Measurements from ENCODE around the gene TRIM9.

The TRIM9 gene

DNA sequence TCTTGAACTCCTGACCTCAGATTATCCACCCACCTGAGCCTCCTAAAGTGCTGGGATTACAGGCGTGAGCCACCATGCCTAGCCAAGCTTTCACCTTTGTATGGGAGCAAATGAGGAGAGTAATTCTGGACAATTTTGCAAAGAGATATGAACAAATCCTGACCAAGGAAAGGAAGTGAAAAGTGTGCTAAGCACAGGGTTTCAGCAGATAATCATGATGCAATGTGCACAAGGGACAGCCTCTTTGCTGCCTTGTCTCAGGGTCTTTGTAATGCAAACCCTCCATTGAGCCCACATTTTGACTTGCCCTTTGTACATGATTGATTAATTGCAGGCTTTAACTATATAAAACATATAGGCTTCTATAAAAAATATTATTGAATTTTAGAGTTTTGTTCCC, 141.4 kb downstream of the TRIM9 start:
- H3K27ac ChIP-seq: no peak overlapping the region
- TF ChIP-seq, protein P1, sequence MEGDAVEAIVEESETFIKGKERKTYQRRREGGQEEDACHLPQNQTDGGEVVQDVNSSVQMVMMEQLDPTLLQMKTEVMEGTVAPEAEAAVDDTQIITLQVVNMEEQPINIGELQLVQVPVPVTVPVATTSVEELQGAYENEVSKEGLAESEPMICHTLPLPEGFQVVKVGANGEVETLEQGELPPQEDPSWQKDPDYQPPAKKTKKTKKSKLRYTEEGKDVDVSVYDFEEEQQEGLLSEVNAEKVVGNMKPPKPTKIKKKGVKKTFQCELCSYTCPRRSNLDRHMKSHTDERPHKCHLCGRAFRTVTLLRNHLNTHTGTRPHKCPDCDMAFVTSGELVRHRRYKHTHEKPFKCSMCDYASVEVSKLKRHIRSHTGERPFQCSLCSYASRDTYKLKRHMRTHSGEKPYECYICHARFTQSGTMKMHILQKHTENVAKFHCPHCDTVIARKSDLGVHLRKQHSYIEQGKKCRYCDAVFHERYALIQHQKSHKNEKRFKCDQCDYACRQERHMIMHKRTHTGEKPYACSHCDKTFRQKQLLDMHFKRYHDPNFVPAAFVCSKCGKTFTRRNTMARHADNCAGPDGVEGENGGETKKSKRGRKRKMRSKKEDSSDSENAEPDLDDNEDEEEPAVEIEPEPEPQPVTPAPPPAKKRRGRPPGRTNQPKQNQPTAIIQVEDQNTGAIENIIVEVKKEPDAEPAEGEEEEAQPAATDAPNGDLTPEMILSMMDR (conservative IDR thresholded peaks at IDR 0.05): no peak
- no peak for TF ChIP-seq ZFX (IDR thresholded peaks at IDR 0.05)

DNA sequence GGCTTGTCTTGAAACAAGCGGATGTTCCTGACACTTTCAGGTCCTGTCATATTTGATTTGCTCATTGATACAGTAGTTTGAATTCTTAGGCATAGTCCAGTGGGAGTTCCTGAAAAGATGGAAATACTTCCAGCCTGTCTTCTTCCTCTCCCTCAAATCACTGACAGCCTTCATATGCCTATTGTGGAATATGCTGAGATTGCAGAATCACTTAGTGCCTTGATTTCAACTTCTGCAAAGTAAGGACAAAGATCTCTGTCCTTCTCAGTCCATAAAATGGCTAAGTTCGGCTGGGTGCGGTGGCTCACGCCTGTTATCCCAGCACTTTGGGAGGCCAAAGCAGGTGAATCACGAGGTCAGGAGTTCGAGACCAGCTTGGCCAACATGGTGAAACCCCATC, 143.9 kb downstream of the TRIM9 start:
- no peak for TF ChIP-seq ZFX (IDR thresholded peaks at IDR 0.05)
- TF ChIP-seq, protein P1 (conservative IDR thresholded peaks at IDR 0.05): no peak
- H3K27ac ChIP-seq: no peak overlapping the region

DNA sequence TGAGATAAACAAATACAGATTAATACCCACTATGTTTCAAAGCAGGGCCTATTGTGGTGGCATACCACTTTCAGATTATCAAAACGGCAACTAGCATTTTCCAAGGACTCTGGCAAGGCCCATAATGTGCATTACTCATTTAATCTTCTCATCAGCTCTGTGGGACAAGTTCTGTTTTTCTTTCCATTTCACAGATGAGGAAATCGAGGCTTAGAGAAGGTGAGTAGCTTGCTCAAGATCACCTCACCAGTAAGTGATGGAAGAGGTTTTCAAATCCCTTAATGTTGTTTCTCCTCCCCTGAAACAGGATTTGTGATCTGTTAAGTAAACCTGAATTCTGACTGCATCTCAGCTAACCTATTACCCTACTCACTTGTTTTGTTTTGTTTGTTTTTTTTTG, 146.7 kb downstream of the TRIM9 start:
- no peak overlapping the region for H3K27ac ChIP-seq
- TF ChIP-seq, protein P1 (conservative IDR thresholded peaks at IDR 0.05): no peak
- TF ChIP-seq ZFX (IDR thresholded peaks at IDR 0.05): no peak

DNA sequence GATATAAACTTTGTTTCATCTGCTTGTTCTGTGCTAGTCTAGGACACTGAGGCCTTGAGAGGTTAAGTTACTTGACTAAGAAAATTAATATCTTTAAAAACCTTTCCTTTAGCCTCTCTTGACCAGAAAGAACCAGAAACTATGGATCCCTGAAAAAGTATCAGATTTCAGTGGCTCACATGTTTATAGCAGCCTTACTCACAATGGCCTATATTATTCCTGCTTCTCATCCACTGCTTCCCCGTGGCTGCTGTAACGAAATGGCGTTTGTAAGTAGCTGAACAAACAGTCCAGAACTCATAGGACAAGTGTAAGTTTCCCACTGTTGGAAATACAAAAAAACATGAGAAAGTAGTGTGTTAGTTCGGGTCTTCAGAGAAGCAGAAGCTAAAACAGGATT, 147.5 kb downstream of the TRIM9 start:
- no peak overlapping the region for H3K27ac ChIP-seq

DNA sequence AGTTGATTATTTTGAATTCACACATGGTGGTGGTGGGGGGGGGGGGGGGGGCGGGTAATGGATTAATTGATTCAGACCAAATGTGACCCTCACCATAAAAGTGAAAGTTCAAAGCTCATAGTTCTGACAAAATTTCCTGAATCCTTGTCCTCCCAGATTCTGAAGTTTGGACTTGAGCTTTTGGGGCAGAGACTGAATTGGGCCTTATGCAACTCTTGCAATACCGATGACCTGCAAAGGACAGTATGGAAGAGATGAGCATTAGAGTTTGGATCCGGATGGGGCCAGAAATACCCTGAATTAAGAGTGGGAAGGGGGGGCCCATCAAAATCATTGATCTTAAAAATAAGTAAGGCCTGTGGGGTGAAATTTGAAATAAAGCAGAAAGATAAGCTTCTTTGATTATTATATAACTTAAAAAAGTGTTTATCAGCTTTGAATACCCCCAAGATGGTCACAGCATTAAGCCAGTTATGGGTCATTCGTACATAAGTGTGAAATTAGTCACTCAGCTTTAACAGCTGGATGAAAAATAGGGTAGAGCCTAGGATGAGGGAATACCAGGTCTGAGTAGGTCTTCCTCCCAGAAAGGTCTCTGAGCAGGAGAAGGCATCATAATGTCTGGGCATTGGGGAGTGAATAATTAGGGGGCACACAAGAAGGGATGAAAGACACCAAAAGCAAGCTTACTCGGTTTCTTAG, 148.5 kb downstream of the TRIM9 start:
- TF ChIP-seq, protein P1 (conservative IDR thresholded peaks at IDR 0.05): no peak
- no peak for TF ChIP-seq ZFX (IDR thresholded peaks at IDR 0.05)

More for the DNA sequence above, 147.5 kb downstream of the TRIM9 start:
- TF ChIP-seq, protein P1 (conservative IDR thresholded peaks at IDR 0.05): no peak
- no peak for TF ChIP-seq ZFX (IDR thresholded peaks at IDR 0.05)

DNA sequence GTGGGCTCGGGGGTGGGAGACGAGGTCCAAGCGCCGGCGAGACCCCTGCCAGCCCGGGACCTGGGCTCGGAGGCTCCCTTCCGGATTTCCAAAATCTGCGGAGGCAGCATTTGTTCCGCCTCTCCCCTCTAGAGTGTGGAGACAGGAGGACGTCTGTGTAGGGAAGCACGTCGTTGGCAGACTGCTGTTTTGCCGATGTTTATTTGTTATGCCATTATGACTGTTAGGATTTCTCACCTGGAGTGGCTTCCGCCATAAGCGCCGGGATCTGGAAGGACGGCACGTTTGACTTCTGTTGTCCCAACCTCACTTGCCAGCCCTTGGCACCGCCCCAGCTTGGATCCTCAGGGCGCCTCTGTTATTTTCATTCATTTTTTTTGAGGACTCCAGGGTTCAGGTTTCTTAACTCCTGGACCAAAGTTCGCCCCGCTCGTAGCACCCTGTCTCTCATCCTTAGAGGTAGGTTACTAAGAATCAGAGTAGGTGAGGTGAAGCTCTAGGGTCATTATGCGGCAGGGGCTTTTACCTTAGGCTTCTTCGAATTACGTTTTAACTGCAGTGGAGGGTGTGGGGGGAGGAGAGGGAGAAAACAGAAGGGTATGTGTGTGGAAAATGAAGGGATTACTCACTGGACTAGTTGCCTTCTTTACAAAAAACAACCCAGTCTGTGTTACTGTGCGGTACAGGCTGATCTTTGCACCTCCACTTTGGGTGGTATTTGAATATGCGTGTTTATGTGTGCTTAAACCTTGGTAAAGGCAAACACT, 150.1 kb downstream of the TRIM9 start:
- no peak for TF ChIP-seq ZFX (IDR thresholded peaks at IDR 0.05)
- TF ChIP-seq, protein P1 (conservative IDR thresholded peaks at IDR 0.05): no peak

More for the DNA sequence above, 148.5 kb downstream of the TRIM9 start:
- no peak overlapping the region for H3K27ac ChIP-seq

DNA sequence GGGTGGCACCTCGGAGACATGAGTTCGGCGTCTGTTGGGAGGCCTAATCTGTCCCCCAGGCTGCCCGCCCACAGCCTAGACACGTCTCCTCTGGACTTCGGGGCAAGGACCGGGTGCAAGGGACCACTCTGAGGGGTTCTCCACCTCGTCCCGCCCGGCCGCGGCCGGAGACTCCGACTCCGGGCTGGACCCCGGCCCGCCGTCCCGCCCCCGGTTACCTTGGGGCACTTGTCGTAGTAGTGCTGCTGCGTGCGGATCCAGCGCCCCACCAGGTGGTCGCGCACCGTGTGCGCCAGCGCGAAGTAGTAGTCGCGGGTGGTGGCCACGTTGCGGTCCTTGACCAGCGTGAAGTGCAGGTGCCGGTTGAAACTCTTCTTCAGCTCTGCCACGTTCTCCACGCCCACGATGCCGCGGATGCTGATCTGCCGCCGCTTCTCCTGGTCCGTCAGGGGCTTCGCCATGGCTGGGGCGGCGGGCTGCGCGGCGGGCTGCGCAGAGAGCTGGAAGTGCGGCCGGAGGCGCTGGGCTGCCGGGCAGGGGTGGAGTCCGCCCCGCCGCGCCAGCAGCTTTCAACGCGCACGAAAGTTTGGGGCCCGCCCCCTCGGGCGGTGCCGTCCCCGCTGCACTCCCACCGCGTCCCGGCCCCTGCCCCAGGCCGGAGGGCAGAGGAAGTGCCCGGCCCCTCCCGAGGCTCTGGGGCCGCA, 150.8 kb downstream of the TRIM9 start, which contains the start of gene PYGL:
Gene PYGL, minus strand, starts transcription at position 541 of the 704 bp plus-strand sequence. Its CDS starts 80 bp downstream, at position 461.
- TF ChIP-seq, protein P1 (conservative IDR thresholded peaks at IDR 0.05): no peak
- no peak for TF ChIP-seq ZFX (IDR thresholded peaks at IDR 0.05)
- peak within 1 kb of the TSS; percentile 57 for H3K27ac ChIP-seq

More for the DNA sequence above, 150.1 kb downstream of the TRIM9 start:
- peak overlapping the region; percentile 57 for H3K27ac ChIP-seq
